Activated CD4-positive, alpha-beta T cell treated with anti-CD3 and anti-CD28 coated beads, Interleukin-2, amount 50 U/mL, for 4 hours (primary cell): ENCODE results near the gene RITA1.

Experiments used
- DNase-seq, 2 experiments: peaks; one replicate each; pipeline ENCODE4 v3.0.0-alpha.2; 2020

RITA1 gene

GRCh38 chr12:113180333-113180732 is 5.2 kb upstream of the RITA1 start:
- no peak for DNase-seq

- no peak for DNase-seq
These were observed 3.5 kb upstream of the RITA1 start for GRCh38 chr12:113181975-113182374.

GRCh38 chr12:113183030-113183589 is 2.4 kb upstream of the RITA1 start:
- no peak for DNase-seq

GRCh38 chr12:113184098-113184899 is 1.2 kb upstream of the RITA1 start:
- no peak for DNase-seq

- peak; percentile 83 to 85 for DNase-seq
These were observed 681 bp upstream of the RITA1 start for GRCh38 chr12:113184900-113185179.

- DNase-seq, result no peak
These were observed 478 bp downstream of the RITA1 start for GRCh38 chr12:113186033-113186365.

- no peak for DNase-seq
These were observed 1.3 kb downstream of the RITA1 start for GRCh38 chr12:113186666-113187325.

GRCh38 chr12:113189361-113189760 is 3.8 kb downstream of the RITA1 start:
- no peak for DNase-seq

- no peak for DNase-seq
These were observed 5.2 kb downstream of the RITA1 start for GRCh38 chr12:113190761-113191160.

GRCh38 chr12:113191227-113191626 is 5.7 kb downstream of the RITA1 start:
- no peak for DNase-seq

GRCh38 chr12:113194971-113195391 is 9.5 kb downstream of the RITA1 start:
- no peak for DNase-seq

- DNase-seq, result no peak
These were observed 10.1 kb downstream of the RITA1 start for GRCh38 chr12:113195598-113195997.

- DNase-seq, result no peak
These were observed 11.1 kb downstream of the RITA1 start for GRCh38 chr12:113196582-113196981.

GRCh38 chr12:113196990-113197389 is 11.5 kb downstream of the RITA1 start:
- peak; percentile 32 to 45 for DNase-seq

- DNase-seq, result no peak
These were observed 12.1 kb downstream of the RITA1 start for GRCh38 chr12:113197518-113198077.

- DNase-seq, result no peak
These were observed 12.8 kb downstream of the RITA1 start for GRCh38 chr12:113198296-113198695.

- no peak for DNase-seq
These were observed 14.7 kb downstream of the RITA1 start for GRCh38 chr12:113200021-113200797.

- DNase-seq, result no peak
These were observed 16.0 kb downstream of the RITA1 start for GRCh38 chr12:113201187-113202177.

GRCh38 chr12:113202300-113203075 is 17.0 kb downstream of the RITA1 start:
- no peak for DNase-seq

- DNase-seq, result no peak
These were observed 18.6 kb downstream of the RITA1 start for GRCh38 chr12:113203852-113204760.
